Adrenal gland (tissue), 12 donors: ENCODE data around the gene LRRC14B. TPM values are rescaled to one million over a fixed set of nuclear protein-coding genes. Genes with fewer than 3 reads are reported as not detected.
A peak's percentile ranks its signal among the peaks of the same experiment; 100 is the strongest.

Experiments used
- DNase-seq, 7 donors: peaks; one replicate each; pipeline ENCODE4 v3.0.0-alpha.2; 2019 to 2020
- H3K27ac ChIP-seq, 5 donors: fragments of 200-600 bp; sonication (generic) in 4 of 5; 1 replicate in 3 of 5; 2 replicates in 2 of 5; pipeline versions ENCODE4 v1.5.1 to v1.8.0; 2016 to 2020; ENCODE audit warnings: mild to moderate bottlenecking in 1 of 5
- H3K27me3 ChIP-seq: fragments of 200-600 bp; 2 replicates; pipeline ENCODE4 v1.8.0; 2021
- H3K36me3 ChIP-seq, 2 donors: fragments of 200-600 bp; replicated peaks in 1 of 2; 1 replicate in 1 of 2; 2 replicates in 1 of 2; pipeline versions ENCODE4 v1.5.1 to v1.8.0; 2018 to 2022
- H3K4me1 ChIP-seq, 2 donors: fragments of 200-600 bp; replicated peaks in 1 of 2; 1 replicate in 1 of 2; 2 replicates in 1 of 2; pipeline versions ENCODE4 v1.5.1 to v1.8.0; 2018 to 2021
- H3K4me3 ChIP-seq, 4 donors: fragments of 200-600 bp; sonication (generic) in 3 of 4; one replicate each; pipeline ENCODE4 v1.5.1; 2016 to 2018
- H3K9me3 ChIP-seq, 3 donors: fragments of 200-600 bp; sonication (generic) in 1 of 3; replicated peaks in 1 of 3; 1 replicate in 2 of 3; 2 replicates in 1 of 3; pipeline versions ENCODE4 v1.5.1 to v1.8.0; 2016 to 2021
- POLR2A ChIP-seq, 2 donors: fragments of 450-650 bp; IDR thresholded peaks; one replicate each; pipeline ENCODE4 v1.6.1; 2017; ENCODE audit warnings: antibody characterized with exemption in 2 of 2, mild to moderate bottlenecking in 2 of 2, moderate library complexity in 1 of 2
- WGBS, 4 donors: extraction: QIAGEN DNeasy Blood & Tissue Kit in 2 of 4; methylation state at CpG; one replicate each; pipeline versions ENCODE4 v1.1.5 to v1.1.7; 2013 to 2017; 5-methylcytosine and 5-hydroxymethylcytosine counted together
- intact Hi-C, 2 donors: fragments of 100-400 bp; cut with DNase I; formaldehyde crosslinking; loops; one replicate each; pipeline versions ENCODE4 v1.14.1 to v1.15.0; 2022 to 2023
- polyA plus RNA-seq, 3 donors: library from polyadenylated mRNA; stranded (reverse); fragments of 200-250 nt in 2 of 3; fragments of 350-450 nt in 1 of 3; fragmentation: Illumina TruSeq in 1 of 3; extraction: RNeasy Lipid Tissue Mini Kit (QIAGEN cat#74804) in 1 of 3; gene quantifications; one replicate each; pipeline ENCODE4 v1.2.3, GENCODE V29; 2013 to 2014
- total RNA-seq, 9 donors: library from RNA; depleted of rRNA in 4 of 9; stranded (reverse); fragments of >200 nt in 4 of 9; fragments of 120-200 nt in 1 of 9; fragmentation: NEBNext Ultra II Directional in 1 of 9; extraction: Animal tissue kit (Norgen Biotek cat#: 25700) in 1 of 9; gene quantifications; one replicate each; pipeline versions ENCODE4 v1.1.0 to v1.2.4, GENCODE V29; 2013 to 2023
- TF ChIP-seq, protein P1 (sequence below), 6 experiments: fragments of 450-650 bp in 4 of 6; fragments of 200-600 bp in 2 of 6; sonication (generic) in 1 of 6; IDR thresholded peaks; 1 replicate in 5 of 6; 2 replicates in 1 of 6; pipeline versions ENCODE4 v1.5.1 to v1.8.0; 2016 to 2021; ENCODE audit warnings: antibody characterized with exemption in 6 of 6, mild to moderate bottlenecking in 2 of 6, moderate library complexity in 1 of 6
- donor health status: healthy with polysubstance abuse.
- donor health status: Bipolar disorder and iron deficiency.
- donor health status: DM: yes; HTN: yes; CAD: no.
- donor health status: DM: no; HTN: no; CAD: no.
- donor health status: DM: no; HTN: no; CAD: no.
- donor health status: DM: yes; HTN: yes; CAD: no.

The LRRC14B gene
- total and polyA plus RNA-seq, 12 donors, result 0.11 TPM; not detected in 11

GRCh38 chr5:187042-187431 is 4.3 kb upstream of the LRRC14B start:
- Histone ChIP-seq H3K27ac (no peak overlapping the region), H3K4me3 (no peak overlapping the region), H3K9me3 (no peaks in the 10 kb centered on the region), H3K36me3 (no peaks in the 10 kb centered on the region), H3K4me1 (peaks cover 0 to 6% of the 10 kb centered on the region in 2 donors), H3K27me3 (no peaks in the 10 kb centered on the region)
- 55 to 83% (median 81%) methylated on average over 4 to 13 of the region's 13 CpGs for WGBS, 4 donors
- intact Hi-C loops, result no loop called here
- no peak for DNase-seq
- no peak for TF ChIP-seq POLR2A (IDR thresholded peaks at IDR 0.05)
- TF ChIP-seq, protein P1, sequence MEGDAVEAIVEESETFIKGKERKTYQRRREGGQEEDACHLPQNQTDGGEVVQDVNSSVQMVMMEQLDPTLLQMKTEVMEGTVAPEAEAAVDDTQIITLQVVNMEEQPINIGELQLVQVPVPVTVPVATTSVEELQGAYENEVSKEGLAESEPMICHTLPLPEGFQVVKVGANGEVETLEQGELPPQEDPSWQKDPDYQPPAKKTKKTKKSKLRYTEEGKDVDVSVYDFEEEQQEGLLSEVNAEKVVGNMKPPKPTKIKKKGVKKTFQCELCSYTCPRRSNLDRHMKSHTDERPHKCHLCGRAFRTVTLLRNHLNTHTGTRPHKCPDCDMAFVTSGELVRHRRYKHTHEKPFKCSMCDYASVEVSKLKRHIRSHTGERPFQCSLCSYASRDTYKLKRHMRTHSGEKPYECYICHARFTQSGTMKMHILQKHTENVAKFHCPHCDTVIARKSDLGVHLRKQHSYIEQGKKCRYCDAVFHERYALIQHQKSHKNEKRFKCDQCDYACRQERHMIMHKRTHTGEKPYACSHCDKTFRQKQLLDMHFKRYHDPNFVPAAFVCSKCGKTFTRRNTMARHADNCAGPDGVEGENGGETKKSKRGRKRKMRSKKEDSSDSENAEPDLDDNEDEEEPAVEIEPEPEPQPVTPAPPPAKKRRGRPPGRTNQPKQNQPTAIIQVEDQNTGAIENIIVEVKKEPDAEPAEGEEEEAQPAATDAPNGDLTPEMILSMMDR (IDR thresholded peaks at IDR 0.05), result no peak

- H3K27me3 ChIP-seq, result no peaks in the 10 kb centered on the region
- intact Hi-C loops, result no loop called here
- H3K4me3 ChIP-seq, result no peak overlapping the region
Observed at GRCh38 chr5:187617-188451, 3.5 kb upstream of the LRRC14B start.

DNA sequence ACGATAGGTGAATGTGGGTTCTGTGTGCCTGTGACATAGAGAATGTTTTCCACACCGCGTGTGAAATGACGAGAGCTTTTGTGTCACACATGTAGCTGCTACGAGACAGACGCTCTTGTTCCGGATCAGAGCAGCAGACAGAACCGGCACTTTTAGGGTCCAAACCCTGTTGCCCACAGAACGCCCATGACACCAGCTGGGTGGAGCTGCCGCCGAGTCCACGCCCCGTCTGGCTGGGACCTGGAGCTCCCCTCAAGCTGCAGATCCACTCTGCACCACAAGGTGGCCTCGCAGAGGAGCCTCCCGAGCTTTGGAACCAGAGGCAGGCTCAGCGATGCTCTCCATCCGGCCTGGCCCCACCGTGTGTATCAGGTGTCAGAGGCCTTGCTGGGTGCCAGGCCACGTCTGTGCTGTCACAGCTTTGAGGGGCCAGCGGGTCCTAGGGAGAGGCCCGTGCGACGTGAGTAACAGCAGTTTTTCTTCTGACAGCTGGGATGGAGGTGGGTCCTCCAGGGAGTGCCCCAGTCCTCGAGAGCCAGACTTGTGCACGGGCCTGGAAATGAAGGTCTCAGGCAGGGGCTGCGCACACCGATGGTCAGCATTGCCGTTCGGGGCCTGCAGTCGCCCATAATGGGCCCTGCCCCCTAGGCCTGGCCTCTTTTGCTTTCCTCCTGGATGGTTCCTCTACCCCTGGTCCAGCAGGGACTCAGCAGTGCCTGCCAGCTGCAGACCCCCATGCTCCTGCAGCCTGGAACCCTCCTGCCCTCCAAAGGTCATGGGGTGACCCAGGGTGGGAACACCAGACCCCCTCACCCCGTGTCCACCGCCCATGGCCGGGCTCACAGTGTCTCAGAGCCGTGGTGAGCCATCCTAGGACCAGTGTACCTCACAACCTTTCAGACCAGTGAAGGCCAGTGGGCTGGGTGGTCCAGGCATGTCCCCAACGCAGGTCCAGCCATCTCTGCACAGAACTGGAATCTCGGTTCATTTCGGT is 2.5 kb upstream of the LRRC14B start:
- peak; percentile 83 to 92 (median 89) for DNase-seq
- no peak overlapping the region for H3K4me3 ChIP-seq
- intact Hi-C loops, result no loop called here
- H3K27ac ChIP-seq, result no peak overlapping the region
- TF ChIP-seq, protein P1 (IDR thresholded peaks at IDR 0.05), result peak; percentile 88 to 94 (median 92)
- no peak for TF ChIP-seq POLR2A (IDR thresholded peaks at IDR 0.05)
- H3K27me3 ChIP-seq, result no peaks in the 10 kb centered on the region
- H3K4me1 ChIP-seq, result peaks cover 0 to 6% of the 10 kb centered on the region in 2 donors
- no peaks in the 10 kb centered on the region for H3K36me3 ChIP-seq
- 33 to 60% (median 39%) methylated on average over 21 to 37 of the region's 37 CpGs for WGBS, 4 donors
- H3K9me3 ChIP-seq, result no peaks in the 10 kb centered on the region

More at GRCh38 chr5:187617-188451, 3.5 kb upstream of the LRRC14B start:
- H3K4me1 ChIP-seq, result peaks cover 0 to 6% of the 10 kb centered on the region in 2 donors
- TF ChIP-seq, protein P1 (IDR thresholded peaks at IDR 0.05), result no peak
- no peak for TF ChIP-seq POLR2A (IDR thresholded peaks at IDR 0.05)
- DNase-seq, result peak in 1 of 7 donors; percentile 28
- H3K9me3 ChIP-seq, result no peaks in the 10 kb centered on the region
- H3K36me3 ChIP-seq, result no peaks in the 10 kb centered on the region
- H3K27ac ChIP-seq, result no peak overlapping the region
- WGBS, 4 donors, result 54 to 71% (median 54%) methylated on average over 9 to 21 of the region's 21 CpGs

DNA sequence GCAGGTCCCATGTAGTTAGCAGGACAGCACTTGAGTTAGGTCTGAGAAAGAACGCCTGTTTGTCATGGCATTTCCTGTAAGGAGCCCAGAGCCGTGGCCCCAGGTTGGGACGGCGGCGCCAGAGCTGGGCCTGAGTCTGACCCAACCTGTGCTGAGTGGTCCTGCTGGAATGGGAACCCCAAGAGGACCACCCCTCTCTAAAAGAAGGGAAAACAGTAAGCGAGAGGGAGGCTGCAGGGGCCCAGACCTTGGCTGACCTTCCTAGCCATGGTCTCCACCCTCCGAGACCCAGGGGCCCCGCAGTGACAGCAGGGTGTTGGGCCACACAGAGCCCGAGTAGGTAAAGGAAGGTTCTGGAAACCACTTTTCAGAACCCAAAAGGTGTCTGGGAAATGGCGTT is 1.8 kb upstream of the LRRC14B start:
- WGBS, 4 donors, result 80 to 91% (median 86%) methylated on average over 5 to 10 of the region's 10 CpGs
- H3K9me3 ChIP-seq, result no peaks in the 10 kb centered on the region
- H3K27me3 ChIP-seq, result no peaks in the 10 kb centered on the region
- H3K4me3 ChIP-seq, result no peak overlapping the region
- H3K27ac ChIP-seq, result no peak overlapping the region
- no peak for DNase-seq
- TF ChIP-seq, protein P1 (IDR thresholded peaks at IDR 0.05), result no peak
- TF ChIP-seq POLR2A (IDR thresholded peaks at IDR 0.05), result no peak
- H3K36me3 ChIP-seq, result no peaks in the 10 kb centered on the region
- H3K4me1 ChIP-seq, result peaks cover 0 to 6% of the 10 kb centered on the region in 2 donors
- intact Hi-C loops, result no loop called here
